Measurements from ENCODE around the gene DIS3L2.

DIS3L2 gene

GRCh38 chr2:232213176-232213575 is 251.7 kb downstream of the DIS3L2 start:
- DNase-seq (ENCODE audit: extremely low spot score), result no peak
- ChIA-PET CTCF (interaction anchor here (1.1 kb wide), 1 partner anchor 8 kb away, joined by 3 read pairs; no protein-coding TSS in a partner anchor), POLR2A (no interaction called here)
- TF ChIP-seq, protein P1, sequence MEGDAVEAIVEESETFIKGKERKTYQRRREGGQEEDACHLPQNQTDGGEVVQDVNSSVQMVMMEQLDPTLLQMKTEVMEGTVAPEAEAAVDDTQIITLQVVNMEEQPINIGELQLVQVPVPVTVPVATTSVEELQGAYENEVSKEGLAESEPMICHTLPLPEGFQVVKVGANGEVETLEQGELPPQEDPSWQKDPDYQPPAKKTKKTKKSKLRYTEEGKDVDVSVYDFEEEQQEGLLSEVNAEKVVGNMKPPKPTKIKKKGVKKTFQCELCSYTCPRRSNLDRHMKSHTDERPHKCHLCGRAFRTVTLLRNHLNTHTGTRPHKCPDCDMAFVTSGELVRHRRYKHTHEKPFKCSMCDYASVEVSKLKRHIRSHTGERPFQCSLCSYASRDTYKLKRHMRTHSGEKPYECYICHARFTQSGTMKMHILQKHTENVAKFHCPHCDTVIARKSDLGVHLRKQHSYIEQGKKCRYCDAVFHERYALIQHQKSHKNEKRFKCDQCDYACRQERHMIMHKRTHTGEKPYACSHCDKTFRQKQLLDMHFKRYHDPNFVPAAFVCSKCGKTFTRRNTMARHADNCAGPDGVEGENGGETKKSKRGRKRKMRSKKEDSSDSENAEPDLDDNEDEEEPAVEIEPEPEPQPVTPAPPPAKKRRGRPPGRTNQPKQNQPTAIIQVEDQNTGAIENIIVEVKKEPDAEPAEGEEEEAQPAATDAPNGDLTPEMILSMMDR (IDR thresholded peaks at IDR 0.05; ENCODE audit: control extremely low read depth, extremely low read depth, low read depth, missing control alignments), result no peak

- TF ChIP-seq, protein P1 (IDR thresholded peaks at IDR 0.05; ENCODE audit: control extremely low read depth, extremely low read depth, low read depth, missing control alignments), result no peak
- no peak for DNase-seq (ENCODE audit: extremely low spot score)
- ChIA-PET CTCF (no interaction called here), POLR2A (no interaction called here)
Measured at GRCh38 chr2:232214053-232214452, 252.5 kb downstream of the DIS3L2 start.

DNA sequence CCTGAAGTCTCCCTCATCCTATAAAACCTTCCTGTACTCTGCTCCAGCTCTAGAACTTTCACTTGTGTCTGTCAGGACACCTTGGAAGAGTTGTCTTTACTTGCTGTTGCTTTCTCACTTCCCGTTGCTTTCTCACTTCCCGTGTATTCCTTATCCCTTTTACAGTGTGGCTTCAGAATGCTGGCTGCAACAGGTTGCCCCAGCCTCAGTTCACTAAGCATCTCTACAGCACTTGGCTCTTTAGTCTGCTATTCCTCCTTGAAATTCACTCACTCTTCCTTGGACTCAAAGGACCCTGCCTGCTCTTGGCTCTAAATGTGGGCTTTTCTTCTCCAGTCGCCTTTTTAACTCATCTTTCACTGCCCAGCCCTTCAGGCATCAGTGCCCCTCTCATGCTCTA is 254.5 kb downstream of the DIS3L2 start:
- CTCF ChIA-PET, result no interaction called here
- no peak for DNase-seq (ENCODE audit: extremely low spot score)
- TF ChIP-seq, protein P1 (IDR thresholded peaks at IDR 0.05; ENCODE audit: control extremely low read depth, extremely low read depth, low read depth, missing control alignments), result no peak
- POLR2A ChIA-PET, result no interaction called here

GRCh38 chr2:232218778-232219495 is 257.4 kb downstream of the DIS3L2 start:
- TF ChIP-seq, protein P1 (IDR thresholded peaks at IDR 0.05; ENCODE audit: control extremely low read depth, extremely low read depth, low read depth, missing control alignments), result no peak
- CTCF ChIA-PET, result no interaction called here
- POLR2A ChIA-PET, result no interaction called here
- DNase-seq (ENCODE audit: extremely low spot score), result no peak

DNA sequence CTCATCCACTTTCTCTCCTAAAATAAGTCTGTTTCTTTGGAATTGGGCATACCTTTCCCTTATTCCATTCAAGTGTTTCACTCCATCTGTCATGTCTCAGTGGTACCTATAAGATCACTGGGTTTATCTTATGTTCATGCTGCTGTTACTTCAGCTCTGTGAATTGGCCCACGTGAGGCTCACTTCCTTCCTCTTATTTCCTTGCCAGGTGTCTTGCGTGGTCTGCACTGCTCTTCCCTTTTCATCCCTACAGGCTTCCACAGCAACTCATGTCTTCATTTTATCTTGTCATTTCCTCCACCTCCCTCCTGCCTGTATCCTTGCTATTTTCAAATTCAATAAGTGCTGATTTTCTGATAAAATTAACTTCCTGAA is 258.0 kb downstream of the DIS3L2 start:
- CTCF ChIA-PET, result no interaction called here
- TF ChIP-seq, protein P1 (IDR thresholded peaks at IDR 0.05; ENCODE audit: control extremely low read depth, extremely low read depth, low read depth, missing control alignments), result no peak
- POLR2A ChIA-PET, result no interaction called here
- no peak for DNase-seq (ENCODE audit: extremely low spot score)

- CTCF ChIA-PET, result no interaction called here
- POLR2A ChIA-PET, result no interaction called here
- no peak for DNase-seq (ENCODE audit: extremely low spot score)
- TF ChIP-seq, protein P1 (IDR thresholded peaks at IDR 0.05; ENCODE audit: control extremely low read depth, extremely low read depth, low read depth, missing control alignments), result no peak
Measured at GRCh38 chr2:232219932-232220331, 258.4 kb downstream of the DIS3L2 start.
